Caki2 (cell line): ENCODE measurements around the gene FGF23. TPM values are rescaled to one million over a fixed set of nuclear protein-coding genes. Genes with fewer than 3 reads are reported as not detected.

Experiments used
- DNase-seq: peaks from one replicate; pipeline ENCODE4 v3.0.0-alpha.2; 2015; ENCODE audit warnings: low read depth
- in situ Hi-C: cut with HindIII; loops from 2 replicates; pipeline ENCODE4 v1.10.0; 2016; ENCODE audit warnings: low sequenced_read_pairs, low pct_unique_long_range_greater_than_20kb, mixed read lengths
- total RNA-seq: library from RNA; depleted of rRNA; stranded (reverse); fragments of >200 nt; shearing (Covaris generic); gene quantifications from 2 replicates; pipeline ENCODE4 v1.2.3, GENCODE V29; 2014; ENCODE audit warnings: low replicate concordance

Gene FGF23
- total RNA-seq, 1 experiment from 2014 or later, result not detected

GRCh38 chr12:4388662-4389061, 9.2 kb upstream of the FGF23 start:
- DNase-seq, result no peak
- in situ Hi-C loops, result no loop called here

GRCh38 chr12:4388032-4388431, 8.5 kb upstream of the FGF23 start:
- DNase-seq, result no peak
- in situ Hi-C loops, result no loop called here

GRCh38 chr12:4387607-4388006, 8.1 kb upstream of the FGF23 start:
- in situ Hi-C loops, result no loop called here
- no peak for DNase-seq

- DNase-seq, result no peak
- in situ Hi-C loops, result no loop called here
These were observed 7.3 kb upstream of the FGF23 start for GRCh38 chr12:4386801-4387200.

- in situ Hi-C loops, result no loop called here
- DNase-seq, result no peak
These were observed 3.9 kb upstream of the FGF23 start for GRCh38 chr12:4383304-4383865.

GRCh38 chr12:4380332-4380731, 820 bp upstream of the FGF23 start:
- DNase-seq, result no peak
- in situ Hi-C loops, result no loop called here

GRCh38 chr12:4378772-4379171, 740 bp downstream of the FGF23 start:
- in situ Hi-C loops, result no loop called here
- DNase-seq, result no peak

GRCh38 chr12:4375449-4375848, 4.1 kb downstream of the FGF23 start:
- no peak for DNase-seq
- in situ Hi-C loops, result no loop called here

GRCh38 chr12:4372653-4373052, 6.9 kb downstream of the FGF23 start:
- in situ Hi-C loops, result no loop called here

GRCh38 chr12:4370265-4370664, 9.2 kb downstream of the FGF23 start:
- no peak for DNase-seq
- in situ Hi-C loops, result no loop called here

More at GRCh38 chr12:4372653-4373052, 6.9 kb downstream of the FGF23 start:
- no peak for DNase-seq

- no peak for DNase-seq
- in situ Hi-C loops, result no loop called here
These were observed 10.0 kb downstream of the FGF23 start for GRCh38 chr12:4369548-4369947.

- in situ Hi-C loops, result no loop called here
- no peak for DNase-seq
These were observed 13.4 kb downstream of the FGF23 start for GRCh38 chr12:4366090-4366489.

GRCh38 chr12:4356041-4356327, 23.5 kb downstream of the FGF23 start:
- in situ Hi-C loops, result no loop called here
- DNase-seq, result no peak

GRCh38 chr12:4355156-4356040, 24.1 kb downstream of the FGF23 start:
- no peak for DNase-seq
- in situ Hi-C loops, result no loop called here

- DNase-seq, result peak; percentile 6
- in situ Hi-C loops, result no loop called here
These were observed 25.7 kb downstream of the FGF23 start for GRCh38 chr12:4353785-4354208.

GRCh38 chr12:4346931-4347330, 32.6 kb downstream of the FGF23 start:
- DNase-seq, result no peak
- in situ Hi-C loops, result no loop called here

- in situ Hi-C loops, result no loop called here
These were observed 47.7 kb downstream of the FGF23 start for GRCh38 chr12:4331842-4332241.

GRCh38 chr12:4331221-4331620, 48.3 kb downstream of the FGF23 start:
- DNase-seq, result no peak
- in situ Hi-C loops, result no loop called here

More at GRCh38 chr12:4331842-4332241, 47.7 kb downstream of the FGF23 start:
- no peak for DNase-seq

GRCh38 chr12:4330203-4330602, 49.3 kb downstream of the FGF23 start:
- DNase-seq, result no peak
- in situ Hi-C loops, result no loop called here

GRCh38 chr12:4327293-4327692, 52.2 kb downstream of the FGF23 start:
- no peak for DNase-seq
- in situ Hi-C loops, result no loop called here
